Measurements from ENCODE around the gene FAM131B.

The FAM131B gene

DNA sequence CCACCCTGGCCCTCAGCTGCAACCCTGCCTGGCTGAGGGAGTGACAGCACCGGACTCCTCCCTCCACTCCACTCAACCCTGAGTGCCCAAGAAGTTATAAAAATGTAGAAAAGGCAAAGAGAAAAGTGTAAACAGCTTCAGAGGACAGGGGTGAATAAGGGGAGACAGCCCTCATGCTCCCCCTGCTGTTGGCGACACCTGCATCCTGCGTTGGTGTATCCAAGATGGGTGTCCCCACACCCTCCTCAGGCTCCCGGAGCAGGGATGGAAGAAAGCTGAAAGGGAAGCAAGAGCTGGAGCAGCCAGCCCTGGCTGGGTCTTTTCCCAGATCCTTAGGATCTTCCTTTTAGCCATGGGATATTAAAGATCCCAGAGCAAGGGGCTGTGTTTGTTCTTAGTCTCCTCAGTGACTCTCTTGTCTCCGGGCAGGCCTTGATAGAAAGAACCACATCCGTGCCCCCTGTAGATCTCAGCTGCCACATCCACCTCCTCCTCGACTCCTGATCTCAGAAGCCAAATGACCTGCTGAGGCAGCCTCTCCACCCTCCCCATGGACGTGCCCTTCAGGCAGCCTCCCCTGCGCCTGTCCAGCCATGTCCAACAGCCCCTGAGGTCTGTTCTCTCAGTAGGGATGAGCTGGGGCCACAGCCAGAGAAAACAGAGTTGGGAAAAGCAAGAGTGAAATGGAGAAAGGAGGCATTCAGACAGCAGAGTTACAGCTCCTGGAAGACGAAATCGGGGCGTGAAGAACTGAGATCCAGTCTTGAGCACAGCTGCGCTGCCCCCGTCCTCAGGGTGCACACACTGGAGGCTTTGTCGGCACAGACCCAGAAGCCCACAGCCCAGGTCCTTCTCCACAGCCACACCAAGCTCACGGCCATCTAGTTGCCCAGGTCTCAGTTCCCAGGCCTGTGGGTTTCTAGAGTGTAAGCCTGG, 6.8 kb downstream of the FAM131B start:
- H3K36me3 ChIP-seq (ENCODE audit: control insufficient read depth in 1 of 2, insufficient read depth in 2 of 2, low read depth in 1 of 2, low read length in 2 of 2), result peaks cover 0 to 31% of the 10 kb centered on the region in 2 experiments
- no peaks in the 10 kb centered on the region for H3K79me1 ChIP-seq (replicated peaks; ENCODE audit: low read length, poor library complexity, severe bottlenecking)
- no peak overlapping the region for H4K8ac ChIP-seq (ENCODE audit: low read length)
- peaks cover 1% of the 10 kb centered on the region for H3K4me1 ChIP-seq (ENCODE audit: control insufficient read depth, insufficient read depth, low read depth, low read length)
- peaks cover 6 to 54% of the 10 kb centered on the region in 2 experiments for H3K27me3 ChIP-seq (ENCODE audit: control insufficient read depth in 1 of 2, insufficient read depth in 1 of 2, low read length in 2 of 2)
- no peak overlapping the region for H4K91ac ChIP-seq (ENCODE audit: low read length)
- H3K27ac ChIP-seq (ENCODE audit: low read length, poor library complexity, severe bottlenecking), result no peak overlapping the region
- DNase-seq, result no peak
- H2AFZ ChIP-seq (ENCODE audit: low read depth, low read length), result no peak overlapping the region
- H3K23ac ChIP-seq (ENCODE audit: low read length in 2 of 2), result no peak overlapping the region
- no peaks in the 10 kb centered on the region for H3K9me3 ChIP-seq (ENCODE audit: control insufficient read depth, low read length)
- H3K4me3 ChIP-seq (ENCODE audit: insufficient read depth in 1 of 2, low read depth in 1 of 2, low read length in 2 of 2), result no peak overlapping the region
- H3K18ac ChIP-seq (ENCODE audit: low read depth in 1 of 2, low read length in 2 of 2), result no peak overlapping the region
- no peak overlapping the region for H2BK5ac ChIP-seq (ENCODE audit: low read depth, low read length, poor library complexity, severe bottlenecking)
- H3K14ac ChIP-seq (ENCODE audit: low read length in 2 of 2), result no peak overlapping the region
- no peak overlapping the region for H2BK12ac ChIP-seq (ENCODE audit: low read length in 2 of 2)
- no peak overlapping the region for H2BK15ac ChIP-seq (ENCODE audit: low read depth, poor library complexity, severe bottlenecking)
- WGBS, result 80% methylated on average over 15 of the region's 16 CpGs
- H2AK5ac ChIP-seq (ENCODE audit: low read length, severe bottlenecking), result no peak overlapping the region
- no peak overlapping the region for H2BK120ac ChIP-seq (ENCODE audit: low read depth, low read length)
- no peak overlapping the region for H3K9ac ChIP-seq (ENCODE audit: low read length)
- H3K4ac ChIP-seq (ENCODE audit: low read depth in 1 of 2, low read length in 2 of 2), result no peak overlapping the region
- no peak overlapping the region for H3K4me2 ChIP-seq (ENCODE audit: low read length, poor library complexity, severe bottlenecking)

DNA sequence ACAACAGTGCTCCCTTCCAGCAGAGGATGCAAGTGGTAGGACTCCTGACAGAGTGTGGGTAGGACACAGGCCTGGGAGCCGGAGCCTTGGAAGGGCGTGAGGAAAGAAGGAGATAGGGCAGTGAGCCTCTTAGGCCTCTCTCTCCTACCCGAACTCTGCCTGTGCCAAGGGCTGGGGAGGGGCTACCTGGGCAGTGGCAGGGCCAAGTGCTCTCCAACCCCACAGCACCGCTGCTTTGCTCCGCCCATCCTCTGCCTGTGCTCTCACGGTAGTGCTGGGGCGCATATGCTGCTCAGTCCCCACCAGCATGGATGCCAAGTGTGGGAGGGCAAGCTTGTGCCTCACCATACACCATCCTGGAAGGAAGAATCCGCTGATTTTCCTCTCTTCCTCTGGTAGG, 7.5 kb downstream of the FAM131B start:
- no peaks in the 10 kb centered on the region for H3K79me1 ChIP-seq (replicated peaks; ENCODE audit: low read length, poor library complexity, severe bottlenecking)
- no peak overlapping the region for H2AFZ ChIP-seq (ENCODE audit: low read depth, low read length)
- no peak overlapping the region for H2BK12ac ChIP-seq (ENCODE audit: low read length in 2 of 2)
- no peak overlapping the region for H3K4me2 ChIP-seq (ENCODE audit: low read length, poor library complexity, severe bottlenecking)
- peaks cover 0 to 31% of the 10 kb centered on the region in 2 experiments for H3K36me3 ChIP-seq (ENCODE audit: control insufficient read depth in 1 of 2, insufficient read depth in 2 of 2, low read depth in 1 of 2, low read length in 2 of 2)
- H3K4ac ChIP-seq (ENCODE audit: low read depth in 1 of 2, low read length in 2 of 2), result no peak overlapping the region
- no peak overlapping the region for H4K8ac ChIP-seq (ENCODE audit: low read length)
- peak overlapping the region in 1 of 2 experiments; percentile 77 for H3K14ac ChIP-seq (ENCODE audit: low read length in 2 of 2)
- H4K91ac ChIP-seq (ENCODE audit: low read length), result no peak overlapping the region
- DNase-seq, result no peak
- H3K23ac ChIP-seq (ENCODE audit: low read length in 2 of 2), result no peak overlapping the region
- no peak overlapping the region for H3K9ac ChIP-seq (ENCODE audit: low read length)
- H2BK15ac ChIP-seq (ENCODE audit: low read depth, poor library complexity, severe bottlenecking), result no peak overlapping the region
- H3K4me1 ChIP-seq (ENCODE audit: control insufficient read depth, insufficient read depth, low read depth, low read length), result peaks cover 1% of the 10 kb centered on the region
- no peak overlapping the region for H2BK120ac ChIP-seq (ENCODE audit: low read depth, low read length)
- no peak overlapping the region for H3K4me3 ChIP-seq (ENCODE audit: insufficient read depth in 1 of 2, low read depth in 1 of 2, low read length in 2 of 2)
- no peak overlapping the region for H3K18ac ChIP-seq (ENCODE audit: low read depth in 1 of 2, low read length in 2 of 2)
- H3K27ac ChIP-seq (ENCODE audit: low read length, poor library complexity, severe bottlenecking), result no peak overlapping the region
- no peak overlapping the region for H2AK5ac ChIP-seq (ENCODE audit: low read length, severe bottlenecking)
- WGBS, result 80% methylated on average over 7 of the region's 8 CpGs
- H3K9me3 ChIP-seq (ENCODE audit: control insufficient read depth, low read length), result no peaks in the 10 kb centered on the region
- H2BK5ac ChIP-seq (ENCODE audit: low read depth, low read length, poor library complexity, severe bottlenecking), result no peak overlapping the region
- H3K27me3 ChIP-seq (ENCODE audit: control insufficient read depth in 1 of 2, insufficient read depth in 1 of 2, low read length in 2 of 2), result peaks cover 0 to 49% of the 10 kb centered on the region in 2 experiments

DNA sequence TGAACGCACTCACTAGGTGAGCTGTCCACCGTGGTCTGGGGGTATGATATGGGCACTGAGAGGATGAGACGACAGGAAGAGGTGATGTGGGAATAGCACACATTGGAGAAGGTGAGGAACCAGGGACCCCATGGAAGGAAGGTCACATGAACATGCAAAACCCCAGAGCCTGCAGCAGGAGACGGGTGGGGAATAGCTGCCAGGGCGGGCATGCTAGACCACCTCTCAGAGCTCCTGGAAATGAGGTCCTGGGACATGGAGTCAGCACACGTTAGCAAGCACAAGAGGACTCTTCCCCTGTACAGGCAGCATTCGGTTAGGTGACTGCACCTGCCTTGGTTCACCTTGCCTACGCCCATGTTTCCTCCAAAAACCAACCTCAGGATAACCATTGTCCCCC, 8.1 kb downstream of the FAM131B start:
- Histone ChIP-seq H2BK12ac (ENCODE audit: low read length in 2 of 2) (no peak overlapping the region), H3K27ac (ENCODE audit: low read length, poor library complexity, severe bottlenecking) (no peak overlapping the region), H2AK5ac (ENCODE audit: low read length, severe bottlenecking) (no peak overlapping the region), H3K18ac (ENCODE audit: low read depth in 1 of 2, low read length in 2 of 2) (no peak overlapping the region), H3K4me3 (ENCODE audit: insufficient read depth in 1 of 2, low read depth in 1 of 2, low read length in 2 of 2) (no peak overlapping the region), H3K23ac (ENCODE audit: low read length in 2 of 2) (no peak overlapping the region), H2AFZ (ENCODE audit: low read depth, low read length) (no peak overlapping the region), H3K27me3 (ENCODE audit: control insufficient read depth in 1 of 2, insufficient read depth in 1 of 2, low read length in 2 of 2) (peaks cover 5 to 49% of the 10 kb centered on the region in 2 experiments), H2BK5ac (ENCODE audit: low read depth, low read length, poor library complexity, severe bottlenecking) (no peak overlapping the region), H2BK15ac (ENCODE audit: low read depth, poor library complexity, severe bottlenecking) (no peak overlapping the region), H3K4me2 (ENCODE audit: low read length, poor library complexity, severe bottlenecking) (no peak overlapping the region), H3K9me3 (ENCODE audit: control insufficient read depth, low read length) (no peaks in the 10 kb centered on the region), H3K79me1 (replicated peaks; ENCODE audit: low read length, poor library complexity, severe bottlenecking) (no peaks in the 10 kb centered on the region), H3K14ac (ENCODE audit: low read length in 2 of 2) (no peak overlapping the region), H3K36me3 (ENCODE audit: control insufficient read depth in 1 of 2, insufficient read depth in 2 of 2, low read depth in 1 of 2, low read length in 2 of 2) (peaks cover 0 to 26% of the 10 kb centered on the region in 2 experiments), H3K9ac (ENCODE audit: low read length) (no peak overlapping the region), H3K4me1 (ENCODE audit: control insufficient read depth, insufficient read depth, low read depth, low read length) (peaks cover 1% of the 10 kb centered on the region), H4K91ac (ENCODE audit: low read length) (no peak overlapping the region), H4K8ac (ENCODE audit: low read length) (no peak overlapping the region), H3K4ac (ENCODE audit: low read depth in 1 of 2, low read length in 2 of 2) (no peak overlapping the region), H2BK120ac (ENCODE audit: low read depth, low read length) (no peak overlapping the region)
- DNase-seq, result no peak
- WGBS, result 86% methylated on average over 7 of the region's 8 CpGs

DNA sequence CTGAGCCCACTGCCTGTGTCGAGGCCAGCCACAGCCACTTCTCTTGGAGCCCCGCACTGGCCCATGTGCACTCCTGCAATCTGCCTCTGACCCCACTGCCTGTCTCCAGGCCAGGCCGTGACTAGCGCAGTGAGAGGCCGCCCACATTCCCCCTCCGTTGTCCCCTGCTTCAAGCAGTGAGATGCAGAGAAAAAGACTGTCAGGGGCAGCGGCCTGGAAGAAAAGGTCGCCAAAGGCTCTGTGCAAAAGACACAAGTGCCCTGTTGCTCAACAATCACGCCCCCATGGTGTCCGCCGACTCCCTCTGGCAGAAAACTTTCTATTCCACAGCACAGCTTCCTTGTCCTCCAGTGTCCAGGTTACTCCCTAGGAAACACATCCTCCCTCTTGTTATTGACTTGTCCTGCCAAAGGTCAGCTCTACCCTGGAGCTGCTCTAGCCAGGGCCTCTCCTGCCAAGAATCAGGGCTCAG, 9.9 kb downstream of the FAM131B start:
- WGBS, result 68% methylated on average over 11 of the region's 11 CpGs
- Histone ChIP-seq H3K9me3 (ENCODE audit: control insufficient read depth, low read length) (no peaks in the 10 kb centered on the region), H2BK12ac (ENCODE audit: low read length in 2 of 2) (no peak overlapping the region), H3K4me2 (ENCODE audit: low read length, poor library complexity, severe bottlenecking) (no peak overlapping the region), H2BK5ac (ENCODE audit: low read depth, low read length, poor library complexity, severe bottlenecking) (no peak overlapping the region), H4K91ac (ENCODE audit: low read length) (no peak overlapping the region), H3K18ac (ENCODE audit: low read depth in 1 of 2, low read length in 2 of 2) (no peak overlapping the region), H2AFZ (ENCODE audit: low read depth, low read length) (no peak overlapping the region), H3K4me1 (ENCODE audit: control insufficient read depth, insufficient read depth, low read depth, low read length) (peaks cover 1% of the 10 kb centered on the region), H3K9ac (ENCODE audit: low read length) (no peak overlapping the region), H3K27me3 (ENCODE audit: control insufficient read depth in 1 of 2, insufficient read depth in 1 of 2, low read length in 2 of 2) (peaks cover 21 to 48% of the 10 kb centered on the region in 2 experiments), H3K4me3 (ENCODE audit: insufficient read depth in 1 of 2, low read depth in 1 of 2, low read length in 2 of 2) (no peak overlapping the region), H3K79me1 (replicated peaks; ENCODE audit: low read length, poor library complexity, severe bottlenecking) (no peaks in the 10 kb centered on the region), H2BK15ac (ENCODE audit: low read depth, poor library complexity, severe bottlenecking) (no peak overlapping the region), H3K14ac (ENCODE audit: low read length in 2 of 2) (no peak overlapping the region), H3K36me3 (ENCODE audit: control insufficient read depth in 1 of 2, insufficient read depth in 2 of 2, low read depth in 1 of 2, low read length in 2 of 2) (peaks cover 0 to 18% of the 10 kb centered on the region in 2 experiments), H2BK120ac (ENCODE audit: low read depth, low read length) (no peak overlapping the region), H3K27ac (ENCODE audit: low read length, poor library complexity, severe bottlenecking) (no peak overlapping the region), H4K8ac (ENCODE audit: low read length) (no peak overlapping the region), H2AK5ac (ENCODE audit: low read length, severe bottlenecking) (no peak overlapping the region), H3K4ac (ENCODE audit: low read depth in 1 of 2, low read length in 2 of 2) (no peak overlapping the region), H3K23ac (ENCODE audit: low read length in 2 of 2) (no peak overlapping the region)
- no peak for DNase-seq

Measured in mesenchymal stem cell (in vitro differentiated cells and primary cell).